HepG2 (cell line): Measurements from ENCODE around the gene ZNF792. TPM values are rescaled to one million over a fixed set of nuclear protein-coding genes. Genes with fewer than 3 reads are reported as not detected.
A peak's percentile ranks its signal among the peaks of the same experiment; 100 is the strongest.
"Not testable (repeated sequence)": the region's sequence is repeated elsewhere in the genome, so short reads cannot be mapped to it uniquely, and the experiment has no call there.

Experiments used
- ATAC-seq: fragments of 200-7000 bp; cut with Tn5 transposase; 3 replicates; pipeline ENCODE4 v1.9.1; 2020; ENCODE audit warnings: mild to moderate bottlenecking, moderate library complexity
- BruUV-seq: library from RNA; stranded (reverse); fragments of 400-500 nt; replicated peaks from 2 replicates; lab custom pipeline; 2021; lab: Mats Ljungman, UMichigan
- CTCF ChIA-PET: fragments of 300-600 bp; formaldehyde crosslinking; extraction: SDS; loops from one replicate; lab custom pipeline; 2021; ENCODE audit warnings: low total read pairs, inconsistent platforms, low intra/inter-chr PET ratio; lab: Yijun Ruan, JAX
- POLR2A ChIA-PET: fragments of 350-600 bp; sonication (Branson Sonifier 250); formaldehyde crosslinking; loops from one replicate; lab custom pipeline; 2020; ENCODE audit warnings: antibody characterized with exemption, inconsistent platforms; lab: Yijun Ruan, JAX
- DNase-seq: peaks from one replicate; pipeline ENCODE4 v3.0.0-alpha.2; 2015; ENCODE audit warnings: low spot score
- FAIRE-seq: peaks from 3 replicates; lab custom pipeline; 2011; peaks lifted over from hg19 to GRCh38; lab: Jason Lieb, UNC
- H2AFZ ChIP-seq: one replicate; pipeline ENCODE4 v1.6.1; 2011; ENCODE audit warnings: low read length, inconsistent platforms
- H3K27ac ChIP-seq: fragments of 300-600 bp; 3 replicates; pipeline ENCODE4 v1.8.0; 2011; ENCODE audit warnings: mixed run types, mild to moderate bottlenecking, mixed read lengths, low read length, inconsistent platforms; ENCODE audit not compliant: insufficient read depth; ENCODE audit errors: extremely low read length
- H3K27me3 ChIP-seq, 2 experiments: fragments of 200-600 bp in 1 of 2; 2 replicates in 1 of 2; 3 replicates in 1 of 2; pipeline versions ENCODE4 v1.6.0 to v1.8.0; 2011; ENCODE audit warnings: low read length in 2 of 2, mild to moderate bottlenecking in 2 of 2, moderate library complexity in 2 of 2, inconsistent platforms in 1 of 2; ENCODE audit not compliant: insufficient read depth in 2 of 2, control insufficient read depth in 1 of 2
- H3K36me3 ChIP-seq, 2 experiments: fragments of 200-600 bp in 1 of 2; replicated peaks in 1 of 2; 2 replicates in 1 of 2; 3 replicates in 1 of 2; pipeline versions ENCODE4 v1.5.1 to v1.8.0; 2011; ENCODE audit warnings: low read length in 2 of 2, inconsistent platforms in 1 of 2; ENCODE audit not compliant: insufficient read depth in 2 of 2, control insufficient read depth in 1 of 2
- H3K4me1 ChIP-seq: 2 replicates; pipeline ENCODE4 v1.5.1; 2012; ENCODE audit warnings: low read length, inconsistent platforms; ENCODE audit not compliant: insufficient read depth
- H3K4me2 ChIP-seq: 2 replicates; pipeline ENCODE4 v1.6.0; 2011; ENCODE audit warnings: low read depth, low read length, inconsistent platforms
- H3K4me3 ChIP-seq, 3 experiments: fragments of 200-600 bp in 1 of 3; sonication (generic), shearing (Covaris generic) in 1 of 3; replicated peaks in 1 of 3; 2 replicates each; pipeline ENCODE4 v1.5.1; 2011 to 2016; ENCODE audit warnings: low read length in 3 of 3, inconsistent platforms in 2 of 3, low read depth in 2 of 3, mild to moderate bottlenecking in 2 of 3, control low read depth in 1 of 3, mixed read lengths in 1 of 3; ENCODE audit not compliant: insufficient read depth in 1 of 3
- H3K79me2 ChIP-seq: one replicate; pipeline ENCODE4 v1.6.1; 2011; ENCODE audit warnings: low read length, inconsistent platforms; ENCODE audit not compliant: insufficient read depth
- H3K9ac ChIP-seq: 2 replicates; pipeline ENCODE4 v1.6.0; 2011; ENCODE audit warnings: mild to moderate bottlenecking, low read depth, low read length, inconsistent platforms; ENCODE audit not compliant: insufficient read depth
- H3K9me3 ChIP-seq: 2 replicates; pipeline ENCODE4 v1.5.1; 2012; ENCODE audit warnings: mild to moderate bottlenecking, low read length
- H4K20me1 ChIP-seq: 2 replicates; pipeline ENCODE4 v1.6.0; 2011; ENCODE audit warnings: inconsistent platforms, mild to moderate bottlenecking, low read length, moderate library complexity; ENCODE audit not compliant: insufficient read depth
- HNF1A ChIP-seq, 2 experiments: sonication (generic) in 1 of 2; formaldehyde crosslinking in 1 of 2; IDR thresholded peaks; 2 replicates each; pipeline versions ENCODE4 v1.4.0 to v1.6.1; 2016 to 2020; ENCODE audit warnings: borderline replicate concordance in 1 of 2, low read depth in 1 of 2, mild to moderate bottlenecking in 1 of 2, missing genetic modification reagents in 1 of 2
- ZBTB40 ChIP-seq, 2 experiments: fragments of 450-650 bp in 1 of 2; sonication (generic) in 1 of 2; formaldehyde crosslinking in 1 of 2; IDR thresholded peaks; 2 replicates each; pipeline versions ENCODE4 v1.6.1 to v1.8.0; 2016 to 2022; ENCODE audit warnings: antibody characterized with exemption in 1 of 2, mild to moderate bottlenecking in 1 of 2, missing genetic modification reagents in 1 of 2
- ZNF274 ChIP-seq: sonication (generic); formaldehyde crosslinking; IDR thresholded peaks from 2 replicates; pipeline ENCODE4 v1.5.1; 2020; ENCODE audit warnings: mild to moderate bottlenecking, missing genetic modification reagents
- WGBS: methylation state at CpG from one replicate; pipeline ENCODE4 v1.1.6; 2017; ENCODE audit warnings: low lambda C conversion rate; 5-methylcytosine and 5-hydroxymethylcytosine counted together
- in situ Hi-C: cut with HindIII; loops from 2 replicates; pipeline ENCODE4 v1.10.0; 2017; ENCODE audit warnings: low pct_unique_long_range_greater_than_20kb; ENCODE audit not compliant: extremely low pct_ligation_motif_present
- intact Hi-C: fragments of 100-400 bp; cut with micrococcal nuclease; formaldehyde crosslinking; loops from one replicate; pipeline ENCODE4 v1.10.0; 2022; ENCODE audit not compliant: unreplicated experiment
- polyA plus RNA-seq, 8 experiments: library from polyadenylated mRNA; depleted of rRNA in 3 of 8; stranded (reverse) in 7 of 8; unstranded in 1 of 8; fragments of >200 nt; fragmentation: Illumina TruSeq in 4 of 8; extraction: Trizol in 4 of 8; gene quantifications; 2 replicates each; pipeline versions ENCODE4 v1.2.1 to v1.2.3, GENCODE V29; 2011 to 2016; ENCODE audit warnings: low read depth in 4 of 8, missing spikeins in 1 of 8, mixed read lengths in 1 of 8; ENCODE audit not compliant: insufficient read depth in 1 of 8
- total RNA-seq, 5 experiments: library from RNA; depleted of rRNA; stranded (reverse); fragments of >200 nt; fragmentation: Illumina TruSeq; extraction: Trizol; gene quantifications; 2 replicates each; pipeline ENCODE4 v1.2.3, GENCODE V29; 2016; ENCODE audit warnings: low read depth in 1 of 5

The ZNF792 gene
- total and polyA plus RNA-seq, 2 of the 13 experiments (the other 11 are each of a cell fraction or from before 2014, with no cell fraction given): 5.5 to 11.5 TPM

GRCh38 chr19:34965505-34965904 lies 1.5 kb upstream of the ZNF792 start (continued):
- peak; percentile 62; the same call in 1 of the 2 replicates for TF ChIP-seq HNF1A (IDR thresholded peaks at IDR 0.05; ENCODE audit: low read depth)
- not testable (repeated sequence) for TF ChIP-seq HNF1A (CRISPR knock-in tag; IDR thresholded peaks at IDR 0.05; ENCODE audit: borderline replicate concordance)

GRCh38 chr19:34964598-34964997 lies 569 bp upstream of the ZNF792 start:
- no peak for FAIRE-seq
- WGBS: 40% methylated on average over 3 of the region's 6 CpGs

More at GRCh38 chr19:34964598-34964997, 569 bp upstream of the ZNF792 start:
- H4K20me1 ChIP-seq: peaks cover 23% of the 10 kb centered on the region; the same call in 1 of the 2 replicates
- H3K36me3 ChIP-seq: peaks cover 7 to 14% of the 10 kb centered on the region in 2 experiments; a peak in 4 of 5 replicates
- peaks cover 58% of the 10 kb centered on the region for H3K4me1 ChIP-seq
- no peak overlapping the region for H2AFZ ChIP-seq
- DNase-seq: no peak
- TF ChIP-seq ZBTB40 (IDR thresholded peaks at IDR 0.05) (no peak), ZBTB40 (CRISPR knock-in tag; IDR thresholded peaks at IDR 0.05) (no peak), ZNF274 (CRISPR knock-in tag) (0 out of 2 replicates have a peak, but pooled peaks have one; percentile 1)
- no peak overlapping the region for H3K9ac ChIP-seq
- ChIA-PET POLR2A (no interaction called here), CTCF (no interaction called here)
- no TSS peak for BruUV-seq
- H3K4me2 ChIP-seq: peak overlapping the region; percentile 87
- H3K27ac ChIP-seq: no peak overlapping the region
- peaks cover 33% of the 10 kb centered on the region for H3K79me2 ChIP-seq
- intact Hi-C loops (no loop called here), in situ Hi-C loops (no loop called here)
- no peak for ATAC-seq
- peaks cover 9% of the 10 kb centered on the region; the same call in 1 of the 2 replicates for H3K9me3 ChIP-seq
- H3K27me3 ChIP-seq: peaks cover 1 to 22% of the 10 kb centered on the region in 2 experiments; a peak in 2 of 5 replicates
- H3K4me3 ChIP-seq: no peak overlapping the region
